Body of pancreas (tissue), 4 donors: ENCODE data around the gene CCDC78.

Experiments used
- POLR2A ChIP-seq, 3 donors: fragments of 450-650 bp; IDR thresholded peaks; one replicate each; pipeline ENCODE4 v1.6.1; 2016; ENCODE audit warnings: antibody characterized with exemption in 3 of 3, mild to moderate bottlenecking in 2 of 3
- TF ChIP-seq, protein P1 (sequence below), 7 experiments: fragments of 450-650 bp in 4 of 7; fragments of 200-600 bp in 3 of 7; sonication (generic) in 3 of 7; IDR thresholded peaks; one replicate each; pipeline ENCODE4 v1.5.1; 2016 to 2019; ENCODE audit warnings: antibody characterized with exemption in 7 of 7

DNA sequence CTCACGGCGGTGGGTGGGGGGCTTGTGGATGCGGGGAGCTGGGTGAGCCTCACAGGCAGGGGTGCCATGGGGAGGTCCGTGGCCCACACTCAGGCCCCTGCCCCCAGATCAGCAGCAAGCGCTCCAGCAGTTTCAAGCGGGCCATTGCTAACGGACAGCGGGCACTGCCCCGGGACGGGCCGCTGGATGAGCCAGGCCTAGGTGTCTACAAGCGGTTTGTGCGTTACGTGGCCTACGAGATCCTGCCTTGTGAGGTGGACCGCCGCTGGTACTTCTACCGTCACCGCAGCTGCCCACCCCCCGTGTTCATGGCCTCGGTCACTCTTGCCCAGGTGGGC, 49.7 kb downstream of the CCDC78 start:
- TF ChIP-seq, protein P1, sequence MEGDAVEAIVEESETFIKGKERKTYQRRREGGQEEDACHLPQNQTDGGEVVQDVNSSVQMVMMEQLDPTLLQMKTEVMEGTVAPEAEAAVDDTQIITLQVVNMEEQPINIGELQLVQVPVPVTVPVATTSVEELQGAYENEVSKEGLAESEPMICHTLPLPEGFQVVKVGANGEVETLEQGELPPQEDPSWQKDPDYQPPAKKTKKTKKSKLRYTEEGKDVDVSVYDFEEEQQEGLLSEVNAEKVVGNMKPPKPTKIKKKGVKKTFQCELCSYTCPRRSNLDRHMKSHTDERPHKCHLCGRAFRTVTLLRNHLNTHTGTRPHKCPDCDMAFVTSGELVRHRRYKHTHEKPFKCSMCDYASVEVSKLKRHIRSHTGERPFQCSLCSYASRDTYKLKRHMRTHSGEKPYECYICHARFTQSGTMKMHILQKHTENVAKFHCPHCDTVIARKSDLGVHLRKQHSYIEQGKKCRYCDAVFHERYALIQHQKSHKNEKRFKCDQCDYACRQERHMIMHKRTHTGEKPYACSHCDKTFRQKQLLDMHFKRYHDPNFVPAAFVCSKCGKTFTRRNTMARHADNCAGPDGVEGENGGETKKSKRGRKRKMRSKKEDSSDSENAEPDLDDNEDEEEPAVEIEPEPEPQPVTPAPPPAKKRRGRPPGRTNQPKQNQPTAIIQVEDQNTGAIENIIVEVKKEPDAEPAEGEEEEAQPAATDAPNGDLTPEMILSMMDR (IDR thresholded peaks at IDR 0.05): no peak
- no peak for TF ChIP-seq POLR2A (IDR thresholded peaks at IDR 0.05)
